Activated naive CD8-positive, alpha-beta T cell treated with anti-CD3 and anti-CD28 coated beads, Interleukin-2, amount 10 ng/mL, durations not matched to agents 7 days and 5 days (primary cell): ENCODE measurements around the gene SLITRK1. TPM values are rescaled to one million over a fixed set of nuclear protein-coding genes. Genes with fewer than 3 reads are reported as not detected.

Source experiments
- ATAC-seq: fragments of 150-1000 bp; cut with Tn5 transposase; one replicate; pipeline ENCODE4 v1.10.0; 2021; ENCODE audit warnings: low read depth, moderate library complexity
- POLR2A ChIA-PET: fragments of 350-600 bp; sonication (Branson Sonifier 250); formaldehyde crosslinking; loops from one replicate; lab custom pipeline; 2021; ENCODE audit warnings: antibody characterized with exemption; lab: Charles Lee
- DNase-seq: peaks from one replicate; pipeline ENCODE4 v3.0.0; 2021
- H3K27ac Mint-ChIP-seq: one replicate; pipeline ENCODE4 v1.8.0; 2022; ENCODE audit warnings: mild to moderate bottlenecking, mixed read lengths
- H3K27me3 Mint-ChIP-seq: one replicate; pipeline ENCODE4 v1.8.0; 2022; ENCODE audit warnings: mild to moderate bottlenecking, moderate library complexity, mixed read lengths
- H3K36me3 Mint-ChIP-seq: one replicate; pipeline ENCODE4 v1.8.0; 2021; ENCODE audit warnings: mild to moderate bottlenecking, mixed read lengths
- H3K4me1 Mint-ChIP-seq: one replicate; pipeline ENCODE4 v1.8.0; 2021; ENCODE audit warnings: mixed read lengths
- H3K4me3 Mint-ChIP-seq: one replicate; pipeline ENCODE4 v1.8.0; 2022; ENCODE audit warnings: mild to moderate bottlenecking, moderate library complexity, mixed read lengths
- H3K9me3 Mint-ChIP-seq: one replicate; pipeline ENCODE4 v1.8.0; 2021; ENCODE audit warnings: mixed read lengths
- total RNA-seq, 2 experiments: library from RNA; stranded (reverse); gene quantifications; one replicate each; pipeline ENCODE4 v1.2.3, GENCODE V29; 2021

Gene SLITRK1, protein sequence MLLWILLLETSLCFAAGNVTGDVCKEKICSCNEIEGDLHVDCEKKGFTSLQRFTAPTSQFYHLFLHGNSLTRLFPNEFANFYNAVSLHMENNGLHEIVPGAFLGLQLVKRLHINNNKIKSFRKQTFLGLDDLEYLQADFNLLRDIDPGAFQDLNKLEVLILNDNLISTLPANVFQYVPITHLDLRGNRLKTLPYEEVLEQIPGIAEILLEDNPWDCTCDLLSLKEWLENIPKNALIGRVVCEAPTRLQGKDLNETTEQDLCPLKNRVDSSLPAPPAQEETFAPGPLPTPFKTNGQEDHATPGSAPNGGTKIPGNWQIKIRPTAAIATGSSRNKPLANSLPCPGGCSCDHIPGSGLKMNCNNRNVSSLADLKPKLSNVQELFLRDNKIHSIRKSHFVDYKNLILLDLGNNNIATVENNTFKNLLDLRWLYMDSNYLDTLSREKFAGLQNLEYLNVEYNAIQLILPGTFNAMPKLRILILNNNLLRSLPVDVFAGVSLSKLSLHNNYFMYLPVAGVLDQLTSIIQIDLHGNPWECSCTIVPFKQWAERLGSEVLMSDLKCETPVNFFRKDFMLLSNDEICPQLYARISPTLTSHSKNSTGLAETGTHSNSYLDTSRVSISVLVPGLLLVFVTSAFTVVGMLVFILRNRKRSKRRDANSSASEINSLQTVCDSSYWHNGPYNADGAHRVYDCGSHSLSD
- not detected for total RNA-seq

DNA sequence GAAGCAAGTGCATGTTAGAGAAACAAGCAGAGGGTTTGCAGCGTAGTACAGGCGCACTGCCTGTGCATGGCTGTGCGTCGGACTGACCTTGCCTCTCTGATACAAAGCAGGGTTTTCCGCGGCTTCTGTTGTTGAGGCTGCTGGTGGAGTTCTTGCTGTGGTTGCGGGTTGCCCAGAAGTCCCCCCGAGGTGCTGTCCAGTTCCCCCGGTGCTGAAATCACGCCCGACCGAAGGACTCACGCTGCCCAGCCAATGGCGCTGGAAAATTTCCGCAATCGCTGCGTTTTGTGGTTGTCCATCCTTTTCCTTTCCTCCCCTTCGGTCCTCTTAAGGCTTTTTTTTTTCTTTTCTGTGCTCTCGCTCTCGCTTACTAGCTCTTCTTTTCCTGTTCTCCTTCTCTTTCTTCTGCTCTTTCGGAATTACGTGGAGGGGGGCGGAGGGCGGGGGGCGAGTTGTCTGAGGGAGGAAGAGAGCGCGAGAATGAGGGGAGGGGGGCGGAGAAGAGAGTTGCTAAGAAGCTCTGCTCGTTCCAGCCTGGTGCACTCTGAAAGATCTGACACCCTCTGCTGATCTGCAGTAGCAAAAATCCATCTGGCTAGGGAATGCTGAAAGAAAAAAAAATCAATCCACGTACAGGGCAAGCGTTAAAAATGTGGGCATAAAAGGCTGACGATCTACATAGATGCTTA, at the start of gene SLITRK1:
Gene SLITRK1, minus strand, starts transcription at position 558 of the 689 bp plus-strand sequence. CDS start 967 bp downstream, outside the sequence.
- Mint-ChIP-seq H3K4me3 (no peak within 1 kb of the TSS), H3K9me3 (peaks cover 1% of the 10 kb centered on the region), H3K4me1 (peaks cover 13% of the 10 kb centered on the region), H3K36me3 (no peaks in the 10 kb centered on the region), H3K27ac (peak within 1 kb of the TSS; percentile 30), H3K27me3 (peaks cover 64% of the 10 kb centered on the region)
- POLR2A ChIA-PET = no interaction called here
- ATAC-seq = no peak
- DNase-seq = peak; percentile 56

DNA sequence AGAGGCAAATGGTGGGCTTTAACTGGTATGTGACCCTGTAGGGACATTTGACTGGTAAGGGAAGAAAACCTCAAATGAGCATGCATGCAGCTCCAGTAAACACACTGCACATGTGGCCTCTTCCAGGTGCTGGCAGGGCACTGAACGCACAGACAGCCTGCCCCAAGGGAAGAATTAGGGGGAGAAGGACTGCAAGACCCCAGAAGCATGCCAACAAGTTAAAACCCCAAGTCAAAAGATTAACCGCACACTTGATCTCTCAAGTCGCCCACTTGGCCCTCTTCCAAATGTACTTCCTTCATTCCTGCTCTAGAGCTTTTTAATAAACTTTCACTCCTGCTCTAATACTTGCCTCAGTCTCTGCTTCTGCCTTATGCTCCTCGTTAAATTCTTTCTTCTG, 46.9 kb upstream of the SLITRK1 start:
- Mint-ChIP-seq H3K27ac (no peak overlapping the region), H3K4me1 (no peaks in the 10 kb centered on the region), H3K4me3 (no peak overlapping the region), H3K27me3 (peaks cover 3% of the 10 kb centered on the region), H3K36me3 (no peaks in the 10 kb centered on the region), H3K9me3 (no peaks in the 10 kb centered on the region)
- no peak for ATAC-seq
- DNase-seq = no peak
- POLR2A ChIA-PET = no interaction called here

DNA sequence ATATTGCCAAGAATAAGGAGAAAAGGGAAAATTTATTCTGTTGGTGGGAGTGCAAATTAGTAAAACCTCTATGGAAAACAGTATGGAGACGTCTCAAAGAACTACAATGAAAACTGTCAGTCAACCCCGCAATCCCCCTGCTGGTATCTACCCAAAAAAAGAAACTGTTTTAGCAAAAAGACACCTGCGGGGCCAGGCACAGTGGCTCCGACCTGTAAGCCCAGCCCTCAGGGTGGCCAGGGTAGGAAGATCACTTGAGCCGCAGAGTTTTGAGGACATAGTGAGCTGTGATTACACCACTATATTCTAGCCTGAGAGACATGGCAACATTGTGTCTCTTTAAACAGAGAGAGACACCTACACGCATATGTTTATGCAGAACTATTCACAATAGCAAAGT, 37.5 kb upstream of the SLITRK1 start:
- ATAC-seq (no peak), DNase-seq (no peak)
- Mint-ChIP-seq H3K9me3 (no peaks in the 10 kb centered on the region), H3K4me1 (no peaks in the 10 kb centered on the region), H3K36me3 (no peaks in the 10 kb centered on the region), H3K4me3 (no peak overlapping the region), H3K27ac (no peak overlapping the region), H3K27me3 (no peaks in the 10 kb centered on the region)
- POLR2A ChIA-PET = no interaction called here

DNA sequence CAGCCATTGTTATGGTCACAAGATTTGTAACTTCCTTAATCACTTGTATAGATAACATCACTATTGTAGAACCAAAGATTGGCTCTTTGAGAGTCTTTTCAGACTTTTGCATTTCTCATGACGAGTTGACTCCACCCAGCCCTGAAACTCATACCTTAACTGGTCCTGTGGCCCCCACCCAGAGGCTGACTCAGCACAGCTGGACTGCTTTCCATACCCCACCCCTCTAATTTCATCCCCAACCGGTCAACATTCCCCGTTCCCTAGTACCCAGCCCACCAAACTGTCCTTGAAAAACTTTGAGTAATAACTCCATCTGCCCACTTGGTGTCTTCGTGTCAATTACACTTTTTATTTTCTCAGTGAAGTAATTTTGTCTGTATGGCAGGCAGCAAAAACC, 32.1 kb upstream of the SLITRK1 start:
- H3K27ac Mint-ChIP-seq = no peak overlapping the region
- DNase-seq (no peak), ATAC-seq (no peak)
- no peaks in the 10 kb centered on the region for H3K36me3 Mint-ChIP-seq
- H3K4me3 Mint-ChIP-seq = no peak overlapping the region
- no peaks in the 10 kb centered on the region for H3K4me1 Mint-ChIP-seq
- H3K27me3 Mint-ChIP-seq = no peaks in the 10 kb centered on the region
- H3K9me3 Mint-ChIP-seq = no peaks in the 10 kb centered on the region
- POLR2A ChIA-PET = interaction anchor here (0.7 kb wide), 1 partner anchor 9 kb away, joined by 3 read pairs; no protein-coding TSS in a partner anchor

DNA sequence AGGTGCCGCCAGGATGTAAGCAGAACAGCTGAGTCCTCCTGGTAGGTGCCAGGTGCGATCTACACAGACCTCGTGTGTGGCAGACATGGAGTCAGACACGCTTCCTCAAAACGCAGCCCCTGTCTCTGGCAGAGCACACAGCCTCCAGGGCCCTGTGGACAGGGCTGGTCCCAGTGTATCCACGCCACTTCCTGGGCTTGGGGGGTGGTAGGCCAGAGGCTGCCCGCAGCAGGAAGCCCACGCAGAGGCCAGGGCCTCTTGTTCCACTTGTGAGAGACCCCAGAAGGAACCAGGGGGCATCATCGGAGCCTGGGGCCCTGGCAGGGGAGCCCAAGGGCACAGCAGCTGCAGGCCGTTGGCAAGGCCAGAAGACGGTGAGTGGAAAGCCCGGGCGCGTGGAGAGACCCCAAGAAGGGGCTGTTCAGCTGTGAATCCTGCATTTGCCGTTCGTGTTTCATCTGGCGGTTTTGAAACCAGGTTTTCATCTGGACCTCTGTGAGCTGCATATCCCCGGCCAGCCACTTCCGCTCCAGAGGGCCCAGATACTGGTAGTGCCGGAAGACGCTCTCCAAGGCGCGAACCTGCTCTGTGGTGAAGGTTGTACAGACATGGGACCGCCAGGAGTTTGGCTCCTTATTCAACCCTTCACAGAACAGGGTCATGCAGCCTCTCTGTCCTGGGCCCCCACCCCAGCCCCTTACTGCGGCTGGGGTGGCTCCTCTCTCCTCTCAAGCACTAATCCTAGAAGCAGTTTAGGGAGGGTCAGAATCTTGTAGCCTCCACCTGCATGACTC, 25.1 kb upstream of the SLITRK1 start:
- ATAC-seq (no peak), DNase-seq (no peak)
- H3K27me3 Mint-ChIP-seq = no peaks in the 10 kb centered on the region
- no peaks in the 10 kb centered on the region for H3K4me1 Mint-ChIP-seq
- H3K9me3 Mint-ChIP-seq = peaks cover 2% of the 10 kb centered on the region
- H3K27ac Mint-ChIP-seq = no peak overlapping the region
- H3K36me3 Mint-ChIP-seq = no peaks in the 10 kb centered on the region
- no peak overlapping the region for H3K4me3 Mint-ChIP-seq
- POLR2A ChIA-PET = no interaction called here

DNA sequence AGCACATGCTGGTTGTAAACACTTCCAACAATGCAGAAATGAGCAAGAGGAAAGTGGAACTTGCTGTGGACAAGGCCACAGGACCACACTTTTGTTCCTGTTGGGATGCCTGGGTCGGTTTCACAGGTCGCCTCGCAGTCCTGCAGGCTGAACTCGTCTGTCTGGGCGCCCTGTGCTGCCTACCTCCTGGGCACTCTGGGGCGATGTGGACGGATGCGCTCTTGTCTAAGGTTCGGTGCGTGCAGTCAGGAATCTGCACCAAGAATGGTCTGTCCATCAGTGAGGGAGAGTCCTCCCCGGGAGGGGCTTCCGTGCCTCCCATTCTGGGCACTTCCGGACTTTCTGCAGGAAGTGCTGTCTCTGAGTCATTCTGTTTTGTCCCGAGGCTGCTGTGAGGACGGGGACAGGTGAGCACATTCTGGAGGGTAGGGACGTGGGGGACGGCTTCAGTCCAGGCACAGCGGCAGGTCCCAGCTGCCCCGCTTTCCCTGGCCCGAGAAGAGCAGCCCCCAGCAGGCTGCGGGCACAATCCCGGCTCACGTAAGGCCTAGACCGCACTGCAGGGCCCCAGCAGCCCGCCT, 24.1 kb upstream of the SLITRK1 start:
- Mint-ChIP-seq H3K27ac (no peak overlapping the region), H3K4me3 (no peak overlapping the region), H3K27me3 (no peaks in the 10 kb centered on the region), H3K9me3 (peaks cover 2% of the 10 kb centered on the region), H3K36me3 (no peaks in the 10 kb centered on the region), H3K4me1 (no peaks in the 10 kb centered on the region)
- DNase-seq (no peak), ATAC-seq (no peak)
- POLR2A ChIA-PET = no interaction called here

DNA sequence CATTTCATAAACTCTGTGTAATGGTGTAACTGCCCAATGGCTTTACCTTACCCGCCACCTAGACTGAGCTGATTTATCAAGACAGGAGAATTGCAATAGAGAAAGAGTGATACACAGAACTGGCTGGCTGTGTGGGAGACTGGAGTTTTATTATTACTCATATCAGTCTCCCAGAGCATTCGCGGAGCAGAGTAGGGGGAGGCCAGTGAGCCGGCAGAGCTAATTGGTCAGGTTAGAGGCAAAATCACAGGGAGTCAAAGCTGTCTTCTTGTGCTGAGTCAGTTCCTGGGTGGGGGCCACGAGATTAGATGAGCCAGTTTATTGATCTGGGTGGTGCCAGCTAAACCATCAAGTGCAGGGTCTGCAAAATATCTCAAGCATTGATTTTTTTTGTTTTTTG, 23.4 kb upstream of the SLITRK1 start:
- no peaks in the 10 kb centered on the region for H3K4me1 Mint-ChIP-seq
- H3K4me3 Mint-ChIP-seq = no peak overlapping the region
- POLR2A ChIA-PET = interaction anchor here (0.6 kb wide), 1 partner anchor 8 kb away, joined by 3 read pairs; no protein-coding TSS in a partner anchor
- ATAC-seq (no peak), DNase-seq (no peak)
- no peak overlapping the region for H3K27ac Mint-ChIP-seq
- H3K27me3 Mint-ChIP-seq = no peaks in the 10 kb centered on the region
- H3K36me3 Mint-ChIP-seq = no peaks in the 10 kb centered on the region
- H3K9me3 Mint-ChIP-seq = peaks cover 2% of the 10 kb centered on the region

DNA sequence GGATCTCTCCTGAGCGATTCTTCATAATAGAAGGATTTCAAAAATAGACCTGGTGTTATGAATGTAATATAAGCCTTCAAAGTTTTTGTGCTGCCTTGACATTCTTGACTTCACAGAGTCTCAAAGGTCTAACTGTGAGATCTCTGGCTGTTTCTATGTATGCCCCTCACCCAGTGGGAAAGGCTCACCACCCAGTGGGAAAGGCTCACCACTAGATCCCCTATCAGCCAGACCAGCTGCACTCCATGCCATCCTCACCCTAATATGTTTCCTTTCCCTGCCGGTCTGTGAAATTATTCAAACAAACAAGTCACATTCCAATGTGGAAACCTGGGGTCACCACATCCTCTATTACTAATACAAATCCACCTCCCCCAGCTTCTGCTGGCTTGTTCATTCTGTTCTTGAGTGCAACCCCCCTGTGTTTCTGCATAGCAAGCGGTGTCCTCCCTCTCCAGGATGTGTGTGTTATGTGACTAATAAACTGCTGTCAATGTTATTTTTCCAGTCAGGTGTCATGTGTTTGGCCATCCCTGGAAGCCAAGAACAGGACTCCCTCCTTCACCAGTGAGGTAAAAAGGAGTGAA, 13.8 kb upstream of the SLITRK1 start:
- DNase-seq = no peak
- H3K4me3 Mint-ChIP-seq = no peak overlapping the region
- ATAC-seq = no peak
- H3K36me3 Mint-ChIP-seq = no peaks in the 10 kb centered on the region
- H3K4me1 Mint-ChIP-seq = no peaks in the 10 kb centered on the region
- H3K27ac Mint-ChIP-seq = no peak overlapping the region
- H3K27me3 Mint-ChIP-seq = no peaks in the 10 kb centered on the region
- no peaks in the 10 kb centered on the region for H3K9me3 Mint-ChIP-seq
- POLR2A ChIA-PET = no interaction called here

DNA sequence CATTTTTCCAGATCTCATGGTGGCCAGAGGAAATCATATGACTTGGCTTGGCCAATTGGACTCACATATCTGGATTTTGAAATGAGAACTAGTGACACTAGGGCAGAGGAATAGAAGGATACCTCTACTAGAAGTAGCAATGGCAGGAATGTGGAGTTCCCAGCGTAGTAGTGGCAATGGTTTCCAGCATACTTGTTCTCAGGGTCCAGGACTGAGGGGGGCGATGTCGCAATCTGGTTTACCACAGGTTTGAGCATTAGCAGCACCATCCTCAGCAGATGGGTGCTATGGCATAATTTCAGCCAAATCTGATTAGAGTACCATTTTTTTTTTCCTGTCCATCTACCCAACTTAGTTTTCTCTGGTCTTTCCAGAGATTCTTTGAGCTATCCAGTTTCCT, 8.1 kb upstream of the SLITRK1 start:
- Mint-ChIP-seq H3K27me3 (no peaks in the 10 kb centered on the region), H3K36me3 (no peaks in the 10 kb centered on the region), H3K27ac (no peak overlapping the region), H3K9me3 (no peaks in the 10 kb centered on the region), H3K4me3 (no peak overlapping the region), H3K4me1 (no peaks in the 10 kb centered on the region)
- DNase-seq (no peak), ATAC-seq (no peak)
- POLR2A ChIA-PET = no interaction called here

DNA sequence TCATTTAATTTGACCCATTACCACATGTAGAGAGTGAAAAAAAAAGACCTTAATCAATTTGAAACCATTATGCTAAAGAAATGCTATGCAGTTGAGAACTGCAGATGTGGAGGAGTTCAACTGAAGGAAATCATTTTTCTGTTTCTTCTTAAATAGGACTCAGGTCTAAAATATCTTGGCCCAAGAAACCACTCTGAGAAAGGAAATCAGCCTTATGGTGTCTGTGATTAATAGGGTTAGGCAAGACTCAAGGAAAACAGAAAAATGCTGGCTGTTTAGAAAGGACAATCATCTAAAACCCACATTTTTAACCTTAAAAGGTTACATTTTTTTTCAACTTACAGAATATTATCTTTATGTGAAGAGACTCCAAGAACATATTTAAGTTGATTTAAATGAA, 1.9 kb upstream of the SLITRK1 start:
- no peak overlapping the region for H3K4me3 Mint-ChIP-seq
- POLR2A ChIA-PET = no interaction called here

DNA sequence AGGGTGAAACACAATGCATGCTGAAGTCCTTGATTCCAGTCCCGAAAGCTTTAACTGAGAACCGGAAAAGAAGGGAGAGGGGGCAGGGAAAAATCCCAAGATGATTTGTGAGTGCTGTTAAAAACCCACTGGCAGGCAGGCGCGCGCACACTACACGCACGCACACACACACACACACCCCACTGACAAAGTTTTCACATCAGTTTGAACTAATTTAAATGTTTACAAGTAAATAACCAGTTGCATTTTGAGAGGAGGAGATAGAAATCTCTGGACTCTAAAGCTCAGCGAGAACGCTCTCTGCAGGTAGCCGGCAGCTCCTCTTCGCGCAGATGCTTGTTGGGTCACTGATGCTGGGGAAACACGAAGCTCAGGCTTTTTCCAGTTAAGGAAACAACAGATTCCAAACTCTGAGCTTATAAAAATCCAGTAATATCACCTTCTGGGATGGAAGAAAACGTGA, 818 bp upstream of the SLITRK1 start:
- ATAC-seq = no peak
- Mint-ChIP-seq H3K9me3 (peaks cover 1% of the 10 kb centered on the region), H3K4me3 (no peak overlapping the region), H3K27me3 (peaks cover 63% of the 10 kb centered on the region), H3K27ac (no peak overlapping the region), H3K36me3 (no peaks in the 10 kb centered on the region), H3K4me1 (peaks cover 13% of the 10 kb centered on the region)
- DNase-seq = no peak
- POLR2A ChIA-PET = no interaction called here

More for the DNA sequence above, 1.9 kb upstream of the SLITRK1 start:
- Mint-ChIP-seq H3K36me3 (no peaks in the 10 kb centered on the region), H3K27me3 (peaks cover 52% of the 10 kb centered on the region), H3K9me3 (peaks cover 1% of the 10 kb centered on the region), H3K27ac (no peak overlapping the region), H3K4me1 (peaks cover 13% of the 10 kb centered on the region)
- ATAC-seq (no peak), DNase-seq (no peak)

DNA sequence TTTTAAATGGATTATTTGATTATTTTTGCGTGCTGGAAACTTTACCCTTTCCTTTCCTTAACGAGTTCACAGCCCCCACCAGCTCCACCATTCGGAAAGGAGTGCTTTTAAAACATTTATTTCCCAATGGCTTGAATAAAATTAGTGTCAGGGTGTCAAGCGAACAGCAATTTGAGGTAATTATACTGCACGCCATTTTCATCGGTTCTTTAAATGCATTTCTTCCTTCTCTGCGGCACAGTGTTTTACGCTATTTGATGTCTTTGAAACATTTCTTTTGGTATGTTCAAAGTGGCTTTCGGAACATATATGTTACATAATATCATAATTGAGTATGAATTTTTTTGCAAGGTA, 309 bp upstream of the SLITRK1 start:
- H3K36me3 Mint-ChIP-seq = no peaks in the 10 kb centered on the region
- H3K27ac Mint-ChIP-seq = no peak overlapping the region
- no peak for DNase-seq
- H3K9me3 Mint-ChIP-seq = peaks cover 1% of the 10 kb centered on the region
- no peak overlapping the region for H3K4me3 Mint-ChIP-seq
- peaks cover 13% of the 10 kb centered on the region for H3K4me1 Mint-ChIP-seq
- POLR2A ChIA-PET = no interaction called here
- ATAC-seq = no peak
- H3K27me3 Mint-ChIP-seq = peaks cover 64% of the 10 kb centered on the region
